ENCODE measurements around the gene ZFAND6. TPM values are rescaled to one million over a fixed set of nuclear protein-coding genes. Genes with fewer than 3 reads are reported as not detected.

Gene ZFAND6
- total RNA-seq, 1 donor from 2014 or later = 207 TPM

DNA sequence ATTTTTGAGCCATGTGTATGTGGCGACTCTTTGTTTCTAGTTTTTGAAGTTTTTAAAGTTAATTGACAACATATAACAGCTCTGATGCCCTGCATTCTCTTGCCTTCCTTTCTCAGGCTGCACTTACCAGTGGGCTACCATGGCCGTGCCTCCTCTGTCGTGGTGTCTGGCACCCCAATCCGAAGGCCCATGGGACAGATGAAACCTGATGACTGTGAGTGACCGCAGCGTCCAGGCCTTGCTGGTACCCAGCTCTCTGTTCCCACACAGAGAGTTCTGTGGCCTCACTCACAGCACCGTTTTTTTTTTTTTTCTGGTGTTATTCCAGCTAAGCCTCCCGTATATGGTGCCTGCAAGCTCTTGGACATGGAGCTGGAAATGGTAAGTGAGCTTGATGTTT lies 108.5 kb downstream of the ZFAND6 start:
- DNase-seq (ENCODE audit: low read depth in 2 of 2) = no peak

DNA sequence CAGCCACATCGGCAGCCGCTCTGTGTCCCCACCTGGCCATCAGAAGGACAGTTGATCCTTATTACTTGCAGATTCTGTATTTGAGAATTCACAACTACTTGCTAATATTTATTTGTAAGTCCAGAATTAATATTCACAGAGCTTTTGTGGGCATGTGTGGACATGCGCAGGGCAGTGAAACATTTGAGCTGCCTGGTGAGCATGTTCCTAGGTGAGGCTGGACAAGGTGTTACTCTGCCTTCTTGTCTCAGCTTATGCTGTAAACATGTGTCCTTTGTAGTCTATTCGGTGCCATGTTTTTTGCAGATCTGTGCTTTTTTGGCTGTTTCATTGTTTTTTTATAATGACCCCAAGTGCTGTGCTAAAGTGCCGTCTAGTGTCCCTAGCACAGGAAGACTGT lies 108.9 kb downstream of the ZFAND6 start:
- no peak for DNase-seq (ENCODE audit: low read depth in 2 of 2)

DNA sequence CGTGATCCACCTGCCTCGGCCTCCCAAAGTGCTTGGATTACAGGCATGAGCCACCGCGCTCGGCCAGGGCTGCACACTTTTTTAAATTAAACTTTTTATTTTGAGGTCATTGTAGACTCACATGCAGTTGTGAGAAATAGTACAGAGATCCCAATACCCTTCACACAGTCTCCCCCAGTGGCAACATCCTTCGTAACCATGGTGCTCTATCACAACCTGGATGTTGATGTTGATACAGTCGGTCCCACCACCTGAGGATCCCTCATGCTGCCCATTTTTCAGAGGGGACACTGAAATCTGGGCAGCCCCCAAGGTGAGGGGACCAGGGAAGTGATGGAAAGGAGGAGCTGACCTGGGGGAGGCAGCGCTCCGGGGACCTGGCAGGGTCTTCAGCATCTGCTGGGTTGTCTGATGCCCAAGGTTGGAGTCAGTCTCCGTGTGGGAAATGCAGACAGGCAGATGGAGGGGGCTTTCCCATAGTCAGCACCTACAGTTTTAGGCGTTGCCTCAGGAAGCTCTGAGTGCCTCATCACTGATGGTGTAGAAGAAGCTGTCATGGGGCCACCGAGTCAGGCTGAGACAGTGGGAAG lies 110.4 kb downstream of the ZFAND6 start:
- DNase-seq (ENCODE audit: low read depth in 2 of 2) = no peak

DNA sequence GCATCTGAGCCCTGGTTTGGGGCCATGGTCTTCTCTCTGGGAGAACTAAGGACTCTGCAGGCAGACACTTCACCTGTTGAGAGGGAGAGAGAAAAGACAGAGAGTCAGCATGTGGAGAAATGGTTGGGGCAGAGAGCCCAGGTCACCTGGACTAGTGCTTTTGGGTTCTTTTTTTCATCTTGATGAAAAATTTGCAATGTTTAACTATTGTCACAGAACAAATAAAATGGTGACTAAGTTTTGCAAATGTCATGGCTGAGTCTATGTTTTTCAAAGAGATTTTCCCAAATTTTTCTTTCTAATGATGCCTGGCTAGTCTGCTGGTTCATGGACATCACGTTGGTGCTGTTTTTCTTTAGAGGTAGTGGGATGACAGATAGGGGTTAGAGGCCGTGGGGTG lies 111.1 kb downstream of the ZFAND6 start:
- no peak for DNase-seq (ENCODE audit: low read depth in 2 of 2)

DNA sequence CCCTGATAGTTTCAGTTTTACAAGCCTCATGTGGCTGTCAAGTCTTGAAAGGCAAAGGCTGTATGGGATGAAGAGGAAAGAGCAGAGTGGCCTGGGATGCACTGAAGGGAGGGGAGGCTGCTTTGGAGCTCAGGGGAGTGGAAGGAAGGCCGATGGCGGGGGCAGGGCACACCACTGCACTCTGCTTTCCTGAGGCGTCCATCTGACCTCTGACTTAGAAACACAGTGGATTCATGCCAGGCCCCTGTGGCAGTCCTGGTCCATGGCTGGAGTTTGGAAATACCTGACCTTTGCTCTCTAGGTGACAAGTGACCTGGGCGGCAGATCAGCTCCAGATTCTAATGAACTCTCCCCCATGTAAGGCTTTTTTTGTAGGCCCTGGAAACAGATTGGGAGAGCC lies 112.3 kb downstream of the ZFAND6 start:
- DNase-seq (ENCODE audit: low read depth in 2 of 2) = no peak

DNA sequence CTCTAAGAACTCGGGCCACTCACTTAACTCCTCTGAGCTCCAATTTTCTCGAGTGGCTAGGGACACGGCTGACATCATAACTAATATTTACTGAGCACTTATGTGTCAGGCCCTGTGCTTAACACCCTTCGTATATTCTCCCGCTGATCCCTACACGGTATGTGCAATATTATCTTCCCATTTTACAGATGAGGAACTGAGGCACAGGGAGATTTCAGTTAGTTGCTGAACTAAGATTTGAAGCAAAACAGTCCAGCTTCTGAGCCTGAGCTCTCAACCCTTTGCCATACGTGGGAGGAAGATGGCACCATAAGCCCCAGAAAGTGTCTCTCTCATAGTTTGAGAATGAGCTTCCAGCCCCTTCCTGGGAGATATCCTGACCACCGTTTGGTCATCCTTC lies 112.9 kb downstream of the ZFAND6 start:
- no peak for DNase-seq (ENCODE audit: low read depth in 2 of 2)

DNA sequence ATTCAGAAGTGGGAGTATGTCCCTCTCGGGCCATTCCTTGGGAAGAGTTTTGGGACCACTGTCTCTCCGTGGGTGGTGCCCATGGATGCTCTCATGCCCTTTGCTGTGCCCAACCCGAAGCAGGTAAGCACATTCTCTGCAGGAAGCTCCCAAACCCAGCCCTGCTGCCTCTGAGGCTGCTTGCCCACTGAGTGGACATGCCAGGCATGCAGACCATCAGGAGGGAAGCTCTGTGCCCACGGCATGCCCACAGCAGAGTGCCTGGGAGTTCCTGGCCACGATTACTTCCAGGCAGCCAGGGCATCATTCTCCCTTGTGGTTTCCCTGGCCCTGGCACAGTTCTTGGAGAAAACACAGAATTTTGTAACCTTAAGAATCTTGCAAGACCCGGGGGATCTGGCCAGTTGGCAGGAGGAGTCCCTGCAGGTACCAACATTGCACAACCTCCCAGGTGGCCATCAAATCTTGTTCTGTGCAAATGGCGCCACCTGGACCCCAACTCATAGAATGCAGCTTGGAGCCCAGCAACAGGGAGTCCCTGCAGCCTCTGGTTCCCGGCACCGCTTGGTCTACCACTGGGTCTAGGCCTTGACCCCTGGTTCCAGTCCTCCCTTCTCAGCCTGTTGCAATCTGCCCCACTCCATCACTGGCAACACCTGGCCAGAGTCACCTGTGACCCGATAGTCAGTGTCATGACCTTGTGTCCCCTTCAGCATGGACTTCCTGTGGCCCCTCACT lies 113.7 kb downstream of the ZFAND6 start:
- DNase-seq (ENCODE audit: low read depth in 2 of 2) = peak; percentile 55 to 70

DNA sequence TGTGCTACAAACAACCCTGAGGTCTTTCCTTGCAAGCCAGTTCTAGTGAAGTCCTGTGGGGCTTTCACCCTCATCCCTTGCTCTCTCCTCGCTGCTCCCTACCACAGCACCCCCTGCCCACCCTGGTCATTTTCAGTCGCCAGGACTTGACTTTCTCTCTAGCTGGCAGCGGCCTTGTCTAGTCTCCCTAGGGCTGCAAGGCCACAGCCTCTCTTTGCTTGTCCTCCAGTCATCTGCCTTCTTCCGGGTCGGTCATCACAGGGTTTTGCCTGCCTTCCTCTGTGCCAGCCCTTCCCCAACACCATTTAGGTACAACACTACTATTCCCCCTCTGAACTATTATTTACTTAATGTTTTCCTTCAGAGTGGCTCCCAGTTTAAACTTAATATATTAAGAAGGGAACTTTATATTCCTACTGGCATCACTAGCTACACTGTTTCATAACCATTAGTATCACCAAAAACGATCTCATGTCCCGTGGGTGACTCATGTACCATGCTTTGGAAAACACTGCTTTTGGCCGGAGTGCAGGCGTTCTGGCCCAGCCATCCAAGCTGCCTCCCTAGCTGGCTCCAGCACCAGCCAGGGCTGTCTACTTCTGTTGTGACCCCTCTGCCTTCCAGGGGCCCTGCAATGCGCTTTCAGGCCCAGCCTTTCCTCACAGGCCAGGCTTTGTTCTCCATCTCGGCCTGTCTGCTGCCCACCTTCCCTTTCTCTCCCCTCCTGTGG lies 114.7 kb downstream of the ZFAND6 start:
- peak in 1 of 2 donors; percentile 30 for DNase-seq (ENCODE audit: low read depth in 2 of 2)

DNA sequence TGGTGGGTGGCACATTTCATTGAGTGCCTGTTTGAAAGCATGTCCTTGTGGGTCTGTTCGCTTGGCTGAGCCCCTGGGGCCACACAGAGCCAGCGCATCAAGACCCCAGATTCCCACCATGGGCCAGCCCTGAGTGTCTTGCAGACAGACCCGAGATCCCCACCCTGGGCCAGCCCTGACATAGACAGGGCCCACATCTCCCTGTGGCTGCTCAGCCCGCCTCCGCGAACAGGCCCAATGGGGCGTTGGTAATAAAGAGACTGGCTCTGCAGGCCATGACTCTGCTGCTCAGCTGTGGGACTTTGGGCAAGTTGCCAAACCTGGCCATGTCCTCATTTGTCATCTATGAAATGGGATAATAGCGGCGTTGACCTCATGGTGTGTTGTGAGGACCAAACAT lies 116.0 kb downstream of the ZFAND6 start:
- DNase-seq (ENCODE audit: low read depth in 2 of 2) = no peak

DNA sequence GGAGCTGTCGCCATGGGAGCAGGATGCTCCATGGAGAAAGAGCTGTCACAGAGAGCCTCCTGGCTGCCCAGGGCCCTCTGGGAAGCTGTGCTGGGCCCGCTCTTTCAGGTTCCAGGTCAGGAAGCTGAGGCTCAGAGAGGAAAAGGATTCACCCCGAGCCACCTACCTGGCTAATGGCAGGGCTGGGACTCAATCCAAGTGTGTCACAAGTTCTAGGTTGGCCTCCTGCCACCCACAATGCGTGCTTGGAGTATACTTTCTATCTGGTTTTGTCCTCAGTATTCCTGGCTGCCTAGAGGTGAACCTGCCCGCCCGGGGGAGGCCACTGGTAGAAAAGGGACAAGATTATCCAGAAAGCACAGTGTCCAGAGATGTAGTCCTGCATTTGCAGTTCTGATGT lies 117.0 kb downstream of the ZFAND6 start:
- peak in 1 of 2 donors; percentile 34 for DNase-seq (ENCODE audit: low read depth in 2 of 2)

DNA sequence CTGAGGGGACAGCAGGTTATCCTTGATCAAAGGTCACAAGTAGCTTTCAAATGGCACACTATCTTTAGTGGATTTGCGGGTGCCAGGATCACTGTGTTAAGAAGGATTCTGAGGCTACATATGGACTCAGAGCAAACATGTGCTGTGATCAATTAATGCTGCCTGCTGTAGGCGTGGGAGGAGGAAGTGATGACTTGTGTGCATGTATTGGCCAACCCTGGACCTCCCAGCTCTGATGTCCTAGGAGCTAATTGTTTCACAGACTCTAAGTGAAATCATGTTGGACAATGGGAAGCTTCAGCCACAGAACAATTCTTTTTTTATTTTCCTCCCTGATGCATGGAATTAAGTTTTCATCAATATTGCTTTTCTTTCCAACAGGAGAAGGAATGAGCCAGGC lies 117.7 kb downstream of the ZFAND6 start:
- DNase-seq (ENCODE audit: low read depth in 2 of 2) = no peak

DNA sequence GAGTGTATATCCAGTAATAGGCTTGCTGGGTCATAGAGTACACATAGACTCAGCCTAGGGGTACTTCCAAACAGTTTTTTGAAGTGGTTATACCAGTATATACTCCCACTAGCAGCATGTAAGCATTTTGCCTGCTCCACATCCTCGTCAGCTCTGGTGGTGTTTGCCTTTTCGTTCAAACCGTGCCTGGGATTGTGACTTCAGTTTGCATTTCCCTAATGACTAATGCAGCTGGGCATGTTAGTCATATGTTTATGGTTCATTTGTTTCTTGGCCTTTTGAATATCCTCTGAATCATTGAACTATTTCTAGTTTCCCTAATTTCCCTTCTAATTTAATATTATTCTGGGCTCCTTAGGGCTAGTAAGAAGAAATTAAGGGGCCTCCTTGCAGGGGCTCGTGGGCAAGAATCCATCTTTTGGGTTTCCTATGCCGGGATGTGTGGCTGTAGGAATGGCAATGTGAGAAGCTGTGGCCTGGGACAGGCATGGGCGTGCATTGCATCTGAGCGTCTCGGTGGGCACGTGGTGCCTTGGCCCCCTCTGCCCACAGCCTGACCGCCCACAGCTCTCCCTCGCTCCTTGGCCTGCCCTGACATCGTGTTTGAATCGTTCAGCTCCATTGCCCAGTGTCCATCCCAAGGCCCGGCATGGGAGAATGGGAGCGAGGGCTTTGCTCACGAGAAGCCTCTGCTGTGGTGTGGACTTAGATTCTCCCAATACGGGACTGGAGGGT lies 119.7 kb downstream of the ZFAND6 start:
- DNase-seq (ENCODE audit: low read depth in 2 of 2) = peak; percentile 21 to 89

DNA sequence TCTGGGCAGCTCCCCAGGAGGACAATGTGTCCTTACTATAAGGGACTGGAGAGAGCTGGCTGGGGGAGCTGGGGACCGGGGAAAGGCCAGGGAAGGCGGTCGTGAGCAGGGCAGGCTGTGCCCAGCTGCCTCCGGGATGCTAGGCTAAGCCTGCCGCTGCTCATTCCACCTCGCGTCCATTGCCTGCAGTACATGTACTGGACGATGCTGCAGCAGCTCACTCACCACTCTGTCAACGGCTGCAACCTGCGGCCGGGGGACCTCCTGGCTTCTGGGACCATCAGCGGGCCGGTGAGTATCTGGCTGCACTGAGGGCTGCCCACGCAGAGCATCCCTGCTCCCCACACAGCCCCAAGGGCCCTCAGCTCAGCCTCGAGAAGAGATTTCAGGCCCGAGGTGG lies 120.5 kb downstream of the ZFAND6 start:
- DNase-seq (ENCODE audit: low read depth in 2 of 2) = no peak

DNA sequence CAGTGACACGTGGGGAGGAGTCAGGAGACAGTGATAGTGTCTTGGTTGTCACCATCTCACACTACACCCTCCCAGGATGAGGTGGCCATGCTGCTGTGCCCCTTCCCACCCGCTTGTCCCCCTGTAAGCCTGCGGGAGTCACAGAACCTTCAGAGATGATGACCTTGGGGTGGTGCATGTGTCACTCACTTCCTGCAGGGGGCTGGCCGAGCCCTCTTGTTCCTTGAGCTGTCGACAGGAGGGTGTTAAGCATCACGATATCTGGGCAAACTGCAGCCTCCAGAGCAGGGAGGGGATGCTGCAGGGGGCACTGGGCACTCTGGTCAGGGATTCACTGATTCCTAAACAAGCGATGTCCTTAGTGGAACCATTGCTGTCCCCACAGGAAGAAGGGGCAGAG lies 121.0 kb downstream of the ZFAND6 start:
- DNase-seq (ENCODE audit: low read depth in 2 of 2) = no peak

DNA sequence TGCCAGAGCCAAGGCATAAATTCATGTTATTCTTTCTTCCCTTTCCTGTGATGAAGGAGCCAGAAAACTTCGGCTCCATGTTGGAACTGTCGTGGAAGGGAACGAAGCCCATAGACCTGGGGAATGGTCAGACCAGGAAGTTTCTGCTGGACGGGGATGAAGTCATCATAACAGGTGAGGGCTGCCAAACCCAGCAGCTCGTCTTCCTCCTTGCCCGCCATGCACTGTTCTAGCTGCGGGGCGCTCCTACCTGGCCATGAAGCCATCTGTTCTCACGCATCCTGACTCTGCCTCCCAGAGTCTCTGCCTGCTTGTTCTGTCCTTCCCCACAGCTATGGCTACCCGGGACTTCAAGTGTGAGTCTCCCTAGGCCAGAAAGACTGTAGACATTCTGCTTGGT lies 121.5 kb downstream of the ZFAND6 start:
- DNase-seq (ENCODE audit: low read depth in 2 of 2) = no peak

DNA sequence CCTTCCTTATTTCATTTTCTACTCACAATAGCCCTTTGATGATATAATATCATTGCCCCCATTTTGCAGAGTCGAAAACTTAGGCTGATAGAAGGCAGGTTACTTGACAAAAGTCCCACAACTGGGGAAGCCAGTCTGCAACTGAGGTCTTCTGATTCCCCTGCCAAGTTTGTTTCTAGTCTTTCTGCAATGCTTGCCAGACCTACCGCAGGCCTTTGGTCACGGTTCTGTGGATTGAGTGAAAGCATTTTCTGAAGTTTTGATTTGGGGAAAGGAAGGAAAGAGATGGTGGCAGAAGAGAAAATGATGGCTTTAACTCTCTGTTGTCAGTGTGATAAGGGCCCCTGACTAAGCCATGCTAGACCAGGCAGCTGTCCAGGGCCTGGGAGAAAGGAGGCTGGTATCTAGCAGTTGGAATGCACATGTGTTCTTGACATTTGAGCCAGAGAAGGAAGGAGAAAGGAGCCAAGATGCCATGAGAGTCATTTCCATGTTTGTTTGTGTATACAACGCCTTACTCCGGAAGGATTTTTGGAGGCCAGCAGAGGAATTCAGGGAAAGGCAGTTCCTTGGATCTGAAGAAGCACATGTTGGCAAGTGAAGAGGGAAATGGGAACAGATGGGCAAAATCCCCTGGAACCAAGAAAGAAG lies 123.3 kb downstream of the ZFAND6 start:
- DNase-seq (ENCODE audit: low read depth in 2 of 2) = peak in 1 of 2 donors; percentile 44

DNA sequence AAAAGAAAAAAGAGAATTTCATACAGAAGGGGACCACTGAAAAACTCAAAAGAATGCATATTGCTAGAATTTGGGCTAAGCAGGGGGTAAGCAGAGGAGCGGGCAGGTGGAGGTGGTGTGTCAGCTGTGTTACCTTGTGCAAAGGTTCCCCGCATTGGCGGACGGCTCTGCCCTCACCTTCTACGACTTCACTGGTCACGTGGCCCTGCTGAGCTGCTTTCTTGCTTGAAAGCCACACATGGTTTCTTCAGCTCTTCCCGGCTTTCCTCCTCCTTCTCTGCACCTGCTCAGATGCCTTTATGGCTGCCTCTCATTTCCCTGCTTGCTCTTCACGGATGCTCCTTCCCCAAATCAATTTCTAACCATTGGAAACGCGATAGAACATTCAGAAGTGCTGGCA lies 123.8 kb downstream of the ZFAND6 start:
- no peak for DNase-seq (ENCODE audit: low read depth in 2 of 2)

DNA sequence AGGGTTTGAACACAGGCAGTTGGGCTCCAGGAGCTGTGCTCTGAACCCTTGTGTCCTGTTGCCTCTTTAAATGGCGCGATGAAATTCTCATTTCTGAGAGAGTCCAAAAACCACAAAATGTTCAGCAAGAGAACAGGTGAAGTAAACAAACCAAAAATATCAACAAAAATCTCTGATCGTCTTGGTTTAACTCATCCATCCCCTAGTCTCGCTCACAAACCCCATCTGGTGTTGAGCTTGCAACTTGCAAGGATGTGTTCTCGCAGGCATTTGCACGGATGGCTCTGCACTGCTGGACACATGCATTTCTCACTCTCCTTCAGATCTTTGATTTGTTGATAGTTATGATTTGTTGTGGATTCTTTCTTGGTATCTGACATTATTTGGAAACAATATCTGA lies 124.4 kb downstream of the ZFAND6 start:
- DNase-seq (ENCODE audit: low read depth in 2 of 2) = no peak

DNA sequence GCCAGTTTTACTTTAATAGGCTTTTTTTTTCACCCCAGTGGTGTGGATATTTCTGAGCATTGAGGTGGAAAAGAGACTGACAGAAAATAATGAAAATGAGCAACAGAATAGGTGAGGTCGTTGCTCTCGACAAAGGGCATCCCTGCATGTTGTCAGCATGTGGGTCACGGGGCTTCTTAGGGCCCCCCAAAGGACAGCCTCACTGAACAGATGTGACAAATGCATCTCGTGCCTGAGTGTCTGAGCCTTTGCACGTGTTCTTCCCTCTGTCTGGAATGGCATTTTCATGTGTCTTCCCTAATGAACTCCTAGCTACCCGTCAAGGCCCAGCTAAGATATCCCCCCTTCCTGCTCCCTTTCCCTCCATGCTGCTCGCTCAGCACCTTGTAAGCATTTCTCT lies 125.1 kb downstream of the ZFAND6 start:
- DNase-seq (ENCODE audit: low read depth in 2 of 2) = no peak

DNA sequence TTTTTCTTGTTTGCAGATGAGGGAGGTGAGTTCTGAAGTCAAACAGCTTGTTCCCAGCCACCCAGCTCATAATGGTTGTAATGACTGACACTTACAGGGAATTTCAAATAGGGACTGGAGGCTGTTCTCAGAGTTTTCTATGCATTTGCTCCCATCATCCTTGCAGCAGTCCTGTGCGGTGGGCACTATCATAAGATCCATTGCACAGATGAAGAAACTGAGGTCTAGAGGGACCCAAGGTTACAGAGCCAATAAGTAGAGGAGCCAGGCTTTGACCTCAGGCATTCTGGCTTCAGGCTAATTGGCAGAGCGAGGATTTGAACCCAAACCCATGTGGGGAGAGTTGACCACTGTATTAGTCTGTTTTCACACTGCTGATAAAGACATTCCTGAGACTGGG lies 125.7 kb downstream of the ZFAND6 start:
- no peak for DNase-seq (ENCODE audit: low read depth in 2 of 2)

DNA sequence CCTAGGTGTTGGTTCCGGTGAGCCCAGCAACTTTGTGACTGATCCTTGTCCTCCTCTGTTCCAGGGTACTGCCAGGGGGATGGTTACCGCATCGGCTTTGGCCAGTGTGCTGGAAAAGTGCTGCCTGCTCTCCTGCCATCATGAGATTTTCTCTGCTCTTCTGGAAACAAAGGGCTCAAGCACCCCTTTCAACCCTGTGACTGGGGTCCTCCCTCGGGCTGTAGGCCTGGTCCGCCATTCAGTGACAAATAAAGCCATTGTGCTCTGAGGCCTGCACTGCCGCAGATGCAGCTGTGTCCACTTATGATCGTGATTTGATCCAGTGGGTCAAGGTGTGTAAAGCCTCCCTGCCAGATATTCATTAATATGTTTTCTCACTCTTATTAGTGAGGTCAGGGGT lies 126.6 kb downstream of the ZFAND6 start:
- DNase-seq (ENCODE audit: low read depth in 2 of 2) = no peak

DNA sequence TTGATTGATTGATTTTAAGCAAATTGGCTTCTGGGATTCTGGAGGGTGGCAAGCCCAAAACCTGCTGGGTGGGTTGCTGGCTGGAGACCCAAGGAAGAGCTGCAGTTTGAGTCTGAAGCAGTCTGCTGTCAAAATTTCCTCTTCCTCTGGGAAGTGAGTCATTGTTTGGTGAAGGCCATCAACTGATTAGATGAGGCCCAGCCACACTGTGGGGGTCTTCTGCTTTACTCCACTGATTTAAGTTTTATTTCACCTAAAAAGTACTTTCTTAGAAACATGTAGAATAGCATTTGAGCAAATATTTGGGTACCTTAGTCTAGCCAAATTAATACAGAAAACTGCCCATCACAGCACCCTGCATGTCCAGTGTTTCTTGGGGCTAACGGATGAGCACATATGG lies 127.1 kb downstream of the ZFAND6 start:
- DNase-seq (ENCODE audit: low read depth in 2 of 2) = no peak
